SHP77 (cell line): ENCODE results near the gene ALX1.

Source experiments
- DNase-seq, 2 experiments: peaks; one replicate each; lab custom pipeline; 2025; lab: John Stamatoyannopoulos, UW

The ALX1 gene

DNA sequence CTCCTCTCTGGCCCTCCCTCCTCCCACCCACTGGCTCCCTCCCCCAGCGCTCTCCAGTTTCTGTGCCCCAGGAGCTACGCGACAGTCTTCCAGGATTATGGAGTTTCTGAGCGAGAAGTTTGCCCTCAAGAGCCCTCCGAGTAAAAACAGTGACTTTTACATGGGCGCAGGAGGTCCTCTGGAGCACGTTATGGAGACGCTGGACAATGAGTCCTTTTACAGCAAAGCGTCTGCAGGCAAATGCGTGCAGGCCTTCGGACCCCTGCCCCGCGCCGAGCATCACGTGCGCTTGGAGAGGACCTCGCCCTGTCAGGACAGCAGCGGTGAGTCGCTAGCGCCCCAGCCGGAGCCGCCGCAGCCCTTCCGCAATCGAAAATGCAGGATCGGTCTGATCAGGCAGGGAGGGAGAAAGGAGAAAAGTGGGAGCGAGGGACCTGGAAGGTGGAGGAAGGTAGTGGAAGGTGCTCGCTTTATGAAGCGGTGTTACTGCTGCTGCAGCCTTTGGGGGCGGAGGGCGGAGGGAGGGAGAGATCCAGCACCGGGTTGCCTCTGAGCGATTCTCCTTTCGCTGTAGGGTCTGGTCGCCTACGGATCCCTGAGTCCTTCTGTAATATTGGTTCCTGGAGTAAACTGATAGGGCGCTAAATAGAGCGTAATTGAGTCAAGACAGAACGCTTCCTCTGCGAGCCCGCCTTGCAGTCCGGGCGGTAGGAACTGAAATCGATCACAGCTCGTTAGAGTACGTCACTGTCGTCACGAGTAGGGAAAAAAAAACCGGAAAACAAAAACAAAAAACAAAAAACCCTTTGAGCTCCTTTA, at the start of gene ALX1:
Gene ALX1 (plus strand): TSS at position 56 of the 819 bp plus-strand sequence. CDS start 42 bp downstream, at position 98.
- no peak for DNase-seq

DNA sequence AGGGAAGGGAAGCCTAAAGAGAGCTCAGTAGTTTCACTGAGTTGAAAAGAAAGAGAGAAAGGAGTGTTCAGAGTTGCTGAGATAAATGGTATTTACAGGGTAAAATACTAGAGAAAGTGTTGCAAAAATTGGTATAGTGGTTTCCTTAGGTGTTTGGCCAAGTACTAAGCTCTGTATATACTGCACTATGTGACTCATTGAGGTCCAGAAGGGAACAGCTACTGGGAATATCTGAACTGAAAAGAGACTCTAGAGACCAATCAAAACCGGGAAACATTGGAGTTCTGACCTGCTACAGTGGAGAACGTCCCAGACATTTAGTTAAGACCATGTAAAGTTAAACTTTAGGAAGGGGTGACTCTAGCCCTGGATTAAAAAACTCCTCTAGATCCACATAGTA, 42.7 kb upstream of the ALX1 start:
- no peak for DNase-seq

DNA sequence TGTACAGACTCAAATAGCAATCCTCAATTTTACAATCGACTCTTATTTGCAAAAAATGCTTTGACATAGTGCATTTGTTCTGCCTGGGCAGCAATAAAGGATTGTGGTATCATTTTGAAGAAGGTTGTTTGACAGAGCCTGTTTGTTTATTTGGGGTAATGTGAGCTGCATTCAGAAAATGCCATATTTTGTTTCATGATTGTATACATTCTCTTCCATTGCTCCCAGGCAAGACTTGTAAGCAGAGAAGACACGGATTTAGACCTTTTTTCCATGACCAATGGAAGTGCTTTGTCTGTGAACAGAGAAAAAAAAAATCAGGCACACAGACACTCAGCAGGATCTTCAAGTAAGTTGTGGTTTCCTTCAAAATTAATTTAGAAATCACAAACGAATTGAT, 35.5 kb upstream of the ALX1 start:
- no peak for DNase-seq

DNA sequence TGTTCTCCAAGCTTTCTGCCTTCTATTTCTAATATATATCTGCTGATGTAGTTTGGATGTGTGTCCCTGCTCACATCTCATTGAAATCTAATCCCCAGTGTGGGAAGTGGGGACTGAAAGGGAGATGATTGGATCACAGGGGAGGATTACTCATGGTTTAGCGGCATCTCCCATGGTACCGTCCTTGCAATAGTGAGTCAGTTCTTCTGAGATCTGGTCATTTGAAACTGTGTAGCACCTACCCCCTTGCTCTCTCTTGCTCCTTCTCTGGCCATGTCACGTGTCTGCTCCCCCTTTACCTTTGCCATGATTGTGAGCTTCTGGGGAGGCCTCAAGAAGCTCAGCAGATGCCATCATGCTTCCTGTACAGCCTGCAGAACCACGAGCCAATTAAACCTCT, 26.2 kb upstream of the ALX1 start:
- no peak for DNase-seq

DNA sequence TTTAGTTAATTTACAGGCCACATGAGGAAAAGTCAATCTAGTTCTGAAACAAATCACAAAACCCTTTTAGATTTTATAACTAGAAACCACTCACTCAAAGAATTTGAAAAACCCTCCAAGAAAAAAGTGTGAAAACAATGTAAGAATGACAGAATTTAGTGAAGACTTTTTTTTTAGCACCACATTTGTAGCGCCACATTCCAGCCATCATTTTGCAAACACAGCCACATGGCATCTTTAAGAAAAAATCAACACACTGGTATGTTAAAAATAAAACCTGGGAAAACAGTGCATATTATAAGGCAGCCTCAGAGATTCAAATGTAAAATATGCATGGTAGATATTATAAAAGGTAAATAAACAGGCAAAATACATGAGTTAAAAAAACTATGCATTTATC, 22.3 kb upstream of the ALX1 start:
- DNase-seq, result no peak

DNA sequence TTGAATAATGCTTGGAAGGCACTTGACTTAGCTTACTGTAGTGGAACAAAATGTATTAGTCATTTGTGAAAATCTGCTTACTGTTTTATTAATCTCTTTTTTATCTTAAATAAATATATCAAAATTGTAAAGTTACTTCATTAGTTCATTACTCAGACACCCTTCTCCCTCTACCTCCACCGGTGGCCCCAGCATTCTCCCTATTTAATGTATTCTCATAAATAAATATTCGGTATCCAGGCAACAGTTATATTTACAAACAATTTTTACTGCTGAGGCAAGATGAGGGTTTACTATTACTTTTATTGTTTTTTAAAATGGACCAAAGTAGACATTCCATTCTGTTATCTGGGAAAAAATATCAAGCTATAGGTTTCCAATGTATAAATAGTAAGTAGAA, 19.6 kb upstream of the ALX1 start:
- DNase-seq, result no peak

DNA sequence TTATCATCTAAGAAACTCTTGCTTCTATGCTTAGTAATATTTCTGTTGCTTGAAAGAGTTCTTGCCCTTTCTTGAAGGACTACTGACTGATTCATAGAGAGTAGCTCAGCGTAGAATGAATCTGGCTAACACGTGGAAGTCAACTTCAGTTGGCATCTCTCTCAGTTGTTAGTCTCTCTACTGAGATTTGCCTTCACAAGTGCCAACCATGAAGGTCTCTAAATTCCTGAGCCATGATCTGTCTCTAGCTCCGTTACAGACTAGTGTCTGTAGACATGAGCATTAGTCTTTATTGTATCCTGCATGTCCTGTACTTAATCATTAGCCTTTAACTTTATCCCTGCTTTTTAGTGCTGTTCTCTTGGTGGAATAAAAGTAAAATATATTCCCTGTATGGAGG, 19.1 kb upstream of the ALX1 start:
- DNase-seq, result no peak

DNA sequence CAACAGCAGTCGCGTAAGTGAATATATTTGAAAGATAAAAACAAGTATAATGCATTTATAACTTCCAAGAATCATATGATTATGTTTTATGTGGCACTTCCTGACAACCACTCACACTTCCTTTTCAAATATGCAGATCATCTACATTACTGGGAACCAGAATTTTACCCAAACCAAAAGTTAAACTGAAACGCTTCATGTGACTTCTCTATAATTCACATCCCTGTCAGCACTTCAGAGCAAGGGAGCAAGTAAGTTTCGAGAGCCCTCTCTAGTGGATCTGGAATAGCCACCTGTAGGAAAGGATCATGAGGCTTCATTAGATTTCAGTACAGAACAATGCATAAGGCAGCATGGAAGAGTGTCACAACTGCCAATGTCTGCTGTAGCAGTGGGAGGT, 13.7 kb upstream of the ALX1 start:
- no peak for DNase-seq

DNA sequence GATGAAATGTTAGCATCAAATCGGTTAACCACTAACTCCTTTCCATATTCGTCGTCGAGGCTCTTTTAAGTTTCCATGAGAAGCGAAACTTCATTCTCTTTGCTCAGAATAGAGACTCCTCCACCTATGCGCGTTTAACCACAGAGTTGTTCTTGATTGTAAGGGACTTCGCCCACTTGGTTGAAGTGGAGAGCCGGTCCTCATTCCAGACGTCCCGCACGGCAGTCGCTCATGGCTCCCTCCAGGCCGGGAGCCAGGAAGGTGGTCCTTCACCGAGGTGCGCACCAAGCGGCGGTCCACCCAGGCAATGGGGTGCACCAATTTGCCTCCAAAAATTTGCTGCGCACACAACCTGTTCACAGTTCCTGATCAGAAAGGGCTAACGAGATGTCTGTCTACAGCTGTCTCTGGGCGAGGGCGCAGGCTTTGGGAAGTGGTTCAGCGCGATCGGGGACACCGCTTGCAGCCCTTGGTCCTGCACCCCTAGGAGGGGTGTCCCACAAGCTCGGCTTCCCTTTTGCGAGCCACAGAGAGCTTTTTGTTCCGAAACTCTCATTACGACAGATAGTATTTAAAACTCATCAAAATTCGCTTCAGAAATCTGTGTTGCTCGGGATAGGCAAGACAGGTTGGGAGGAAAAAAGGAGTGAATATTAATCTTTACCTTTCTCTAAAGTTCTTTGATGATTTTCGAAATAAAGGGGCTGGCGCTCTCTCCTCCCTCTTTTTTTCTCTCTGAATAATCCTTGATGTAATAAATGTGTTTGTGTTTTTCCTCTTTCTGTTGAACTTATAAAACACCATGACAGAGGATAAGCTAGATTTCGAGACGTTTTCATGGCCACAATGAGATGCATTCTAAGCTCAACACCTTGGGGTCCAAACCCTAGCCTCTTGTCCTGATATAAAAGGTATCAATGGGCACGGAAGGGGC, 6.4 kb upstream of the ALX1 start:
- DNase-seq, result no peak

DNA sequence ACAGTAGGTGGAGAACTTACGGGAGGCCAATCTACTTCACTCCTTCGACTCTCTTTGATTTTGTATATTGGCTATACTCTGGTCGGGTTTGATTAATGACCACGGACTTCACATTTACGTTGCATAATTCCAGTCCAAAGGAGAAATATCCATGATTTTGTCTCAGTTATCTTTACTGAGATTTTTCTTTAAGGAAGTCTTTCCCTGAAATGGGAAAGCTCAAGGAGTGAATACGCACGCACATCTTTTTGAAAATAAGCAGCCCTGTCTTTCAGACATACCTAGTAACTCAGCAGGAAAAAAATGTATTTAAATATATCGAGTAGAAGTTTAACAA, 5.7 kb upstream of the ALX1 start:
- no peak for DNase-seq

DNA sequence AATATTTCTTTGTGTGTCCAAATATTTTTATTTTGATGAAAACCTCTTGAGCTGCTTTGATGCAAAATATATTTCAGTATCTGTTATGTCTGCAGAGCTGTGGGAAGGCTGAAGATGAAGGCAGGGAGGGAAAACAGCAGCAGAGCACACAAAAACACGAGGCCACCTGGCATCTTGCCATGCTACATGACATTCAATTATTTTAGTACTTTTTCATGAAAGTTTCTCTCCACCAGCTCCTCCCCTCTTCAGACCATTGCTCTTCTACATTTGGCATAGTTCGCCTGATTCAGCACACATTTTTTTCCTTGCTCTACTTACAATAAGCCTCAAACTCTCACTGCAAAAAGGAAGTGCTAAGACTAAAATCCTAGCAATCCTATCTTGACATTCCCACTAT, 4.6 kb upstream of the ALX1 start:
- no peak for DNase-seq

DNA sequence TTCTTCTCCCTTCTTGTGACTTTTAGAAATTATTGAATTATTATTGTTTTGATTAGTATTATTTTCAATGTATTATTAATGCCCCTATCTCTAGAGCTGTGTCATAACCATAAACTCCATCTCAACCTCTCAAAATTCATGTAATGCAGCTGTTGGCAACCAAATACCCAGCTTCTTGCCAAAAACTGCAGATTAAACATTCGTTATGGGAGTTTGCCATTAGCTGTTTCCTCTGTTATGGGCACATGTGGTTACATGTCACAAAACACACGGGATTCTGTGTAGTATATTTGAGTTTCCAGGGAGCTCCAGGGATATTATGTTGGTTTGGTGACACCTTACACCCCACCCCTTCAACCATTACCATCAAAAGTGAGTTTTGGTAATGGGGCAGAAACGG, 2.8 kb upstream of the ALX1 start:
- no peak for DNase-seq

DNA sequence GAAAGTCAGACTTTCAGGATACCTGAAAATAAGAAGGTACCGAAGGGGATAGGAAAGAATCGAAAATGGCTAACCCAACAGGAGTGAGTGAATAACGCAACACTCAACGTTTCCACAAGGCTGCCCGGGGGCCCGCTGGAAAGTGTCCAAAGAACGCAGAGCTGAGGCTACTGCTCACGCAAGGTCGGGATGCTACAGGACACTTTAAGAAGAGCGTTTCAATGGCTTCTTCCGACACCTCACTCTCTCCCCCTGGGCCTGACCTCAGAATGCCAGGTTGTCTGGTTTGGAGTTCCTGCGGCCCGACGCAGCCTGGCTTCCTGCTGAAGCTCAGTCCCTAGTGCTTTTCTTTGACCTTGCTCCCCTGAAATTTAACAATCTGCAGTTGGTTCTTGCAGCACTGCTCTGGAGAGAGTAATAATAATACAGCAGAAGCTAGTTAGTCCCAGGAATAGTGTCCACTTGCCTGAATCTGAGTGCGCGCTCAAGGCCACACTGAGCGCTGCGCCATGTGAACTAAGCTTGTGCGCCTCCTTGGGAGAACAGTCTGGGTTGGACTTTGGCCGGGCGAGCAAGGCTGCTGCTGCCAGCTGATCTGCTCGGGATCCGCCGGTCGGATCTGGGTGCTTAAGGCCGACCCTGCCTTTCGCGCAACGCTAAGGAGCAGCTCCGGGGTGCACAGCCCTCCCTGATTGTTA, 2.0 kb upstream of the ALX1 start:
- DNase-seq, result no peak

DNA sequence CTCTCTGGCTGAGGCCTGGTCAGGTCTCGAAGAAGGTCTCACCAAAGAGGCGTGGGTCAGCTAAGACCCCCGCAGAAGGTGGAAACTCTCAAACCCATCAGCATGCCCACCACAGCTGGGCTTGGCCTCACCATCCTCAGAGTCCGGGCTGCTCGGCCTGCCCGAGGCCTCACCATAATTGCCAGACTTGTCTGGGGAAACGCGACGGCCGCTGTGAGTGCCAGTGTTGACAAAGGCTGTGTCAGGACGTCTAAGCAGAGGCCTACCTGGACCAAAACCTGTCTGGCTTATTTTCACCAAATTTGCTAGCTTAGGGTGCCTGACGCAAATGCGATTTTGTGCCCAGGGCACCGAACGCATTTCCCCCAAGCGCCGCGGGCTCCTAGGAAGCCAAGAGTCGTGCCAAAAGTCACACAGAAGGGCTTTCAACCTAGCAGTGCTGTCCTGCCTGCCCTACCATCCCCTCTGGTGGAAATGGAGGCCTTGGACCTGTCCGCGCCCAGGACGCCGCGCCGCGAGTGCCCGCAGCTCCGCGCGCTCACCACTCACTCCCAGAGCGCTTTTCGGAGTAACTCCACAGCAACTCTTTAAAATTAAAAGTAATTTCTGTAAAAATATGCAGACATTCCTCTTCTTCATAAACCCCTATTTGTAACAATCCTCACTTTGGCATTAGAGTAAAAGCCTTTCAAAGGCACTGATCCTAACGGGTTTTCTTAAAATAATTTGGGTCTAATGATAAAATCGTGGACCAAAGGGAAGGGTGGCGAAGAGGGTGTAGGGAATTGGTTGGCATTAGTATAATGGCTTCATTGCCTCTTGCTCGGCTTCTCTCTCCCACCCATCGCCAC, 1.2 kb upstream of the ALX1 start:
- no peak for DNase-seq

DNA sequence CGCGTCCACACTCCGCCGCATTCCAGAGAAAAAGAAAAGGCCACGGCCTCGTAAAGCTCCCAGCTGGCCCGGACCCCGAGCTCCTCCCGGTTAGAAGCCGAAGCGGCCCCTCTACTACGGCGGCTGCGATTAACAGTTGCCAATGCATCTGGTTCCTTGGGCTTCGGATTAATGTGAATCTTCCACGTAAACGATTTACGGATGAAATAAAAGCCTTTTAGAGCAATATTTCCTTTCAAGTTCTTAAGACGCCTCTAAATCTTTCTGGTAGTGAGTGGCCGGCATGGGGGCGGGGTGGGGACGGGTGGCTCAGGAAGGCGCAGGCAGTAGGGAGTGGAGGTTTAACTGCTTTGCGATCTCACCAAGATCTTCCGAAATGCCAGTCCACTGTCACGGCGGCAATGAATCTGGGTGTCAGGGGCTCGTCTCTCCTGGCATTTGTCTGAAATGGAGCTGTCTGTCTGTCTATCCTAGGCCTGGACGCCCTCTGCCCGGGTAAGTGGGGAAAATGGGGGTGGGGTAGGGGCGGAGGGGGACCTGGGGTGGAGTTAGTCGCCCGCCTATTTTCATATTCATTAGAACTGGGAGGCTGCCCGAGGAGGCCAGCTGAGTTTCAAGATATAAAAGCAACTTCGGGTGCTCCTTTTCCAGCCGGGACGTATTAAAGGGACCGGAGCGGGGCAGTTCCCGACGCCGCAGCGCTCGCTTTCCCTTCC, 413 bp upstream of the ALX1 start:
- DNase-seq, result no peak

DNA sequence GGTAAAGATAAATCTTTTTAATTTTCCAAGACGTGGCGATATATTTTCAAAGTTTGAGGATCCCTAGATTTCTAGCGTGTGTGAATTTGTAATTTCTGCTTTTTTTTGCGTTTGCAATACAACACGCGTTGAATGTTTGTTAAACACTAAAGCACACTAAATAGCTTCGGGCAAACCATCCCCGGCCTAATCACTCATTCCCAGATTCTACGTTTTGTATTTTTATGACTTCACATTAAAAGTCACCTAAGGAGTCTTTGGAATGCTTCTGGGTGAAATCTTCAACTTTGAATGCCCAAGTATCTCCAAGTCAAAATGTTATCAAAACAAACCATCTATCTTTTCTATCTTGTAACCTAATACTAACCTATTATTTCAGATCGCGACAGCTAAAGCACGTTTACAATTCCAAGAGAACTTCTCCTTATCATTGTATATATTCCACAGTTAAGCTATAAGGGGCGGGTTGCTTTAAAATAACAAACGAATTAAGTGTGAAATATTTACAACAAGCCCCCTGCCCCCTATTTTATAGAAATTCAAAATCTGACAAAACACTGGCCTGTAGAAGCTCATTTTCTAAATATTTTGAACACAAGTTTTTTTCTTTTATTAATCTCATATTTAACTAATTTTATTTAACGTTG, 1.1 kb downstream of the ALX1 start:
- no peak for DNase-seq

DNA sequence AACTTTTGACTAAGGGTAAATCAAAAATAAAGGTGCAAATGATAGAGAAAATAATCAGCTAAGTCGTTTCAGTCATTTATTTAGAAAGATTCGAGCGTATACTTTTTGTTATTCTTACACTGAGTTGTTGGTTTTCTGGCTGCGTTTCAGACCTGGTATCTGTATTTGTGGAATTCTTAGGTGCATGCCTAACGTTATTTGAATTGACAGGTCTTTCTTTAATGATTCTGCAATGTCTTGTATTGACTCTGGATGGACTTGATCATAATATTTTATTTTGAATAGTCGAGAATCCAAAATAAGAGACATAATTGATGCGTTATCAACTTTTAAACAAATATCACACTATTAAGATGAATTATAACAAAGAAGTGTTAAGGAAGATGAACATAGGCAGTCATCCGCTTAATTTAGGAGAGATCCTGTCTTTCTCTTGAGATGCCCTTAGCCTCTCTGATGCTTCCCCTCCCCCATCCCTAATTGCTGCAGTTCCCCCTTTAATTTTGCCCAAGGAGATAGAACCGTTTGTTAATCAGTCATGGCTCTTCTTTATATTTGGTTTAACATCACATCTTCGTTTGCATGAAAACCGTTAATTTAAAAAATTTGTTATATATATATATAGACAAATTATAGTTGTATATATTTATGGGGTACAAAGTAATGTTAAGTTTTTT, 1.8 kb downstream of the ALX1 start:
- no peak for DNase-seq

DNA sequence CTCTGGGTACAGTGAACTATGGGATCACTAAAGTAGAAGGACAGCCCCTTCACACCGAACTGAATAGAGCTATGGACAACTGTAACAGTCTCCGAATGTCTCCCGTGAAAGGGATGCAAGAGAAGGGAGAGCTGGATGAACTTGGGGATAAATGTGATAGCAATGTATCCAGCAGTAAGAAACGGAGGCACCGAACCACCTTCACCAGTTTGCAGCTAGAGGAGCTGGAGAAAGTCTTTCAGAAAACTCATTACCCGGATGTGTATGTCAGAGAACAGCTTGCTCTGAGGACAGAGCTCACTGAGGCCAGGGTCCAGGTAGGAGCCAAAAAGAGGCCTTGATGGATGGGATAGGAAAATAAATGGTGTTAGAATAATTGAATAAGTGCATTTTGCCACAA, 3.5 kb downstream of the ALX1 start:
- no peak for DNase-seq

DNA sequence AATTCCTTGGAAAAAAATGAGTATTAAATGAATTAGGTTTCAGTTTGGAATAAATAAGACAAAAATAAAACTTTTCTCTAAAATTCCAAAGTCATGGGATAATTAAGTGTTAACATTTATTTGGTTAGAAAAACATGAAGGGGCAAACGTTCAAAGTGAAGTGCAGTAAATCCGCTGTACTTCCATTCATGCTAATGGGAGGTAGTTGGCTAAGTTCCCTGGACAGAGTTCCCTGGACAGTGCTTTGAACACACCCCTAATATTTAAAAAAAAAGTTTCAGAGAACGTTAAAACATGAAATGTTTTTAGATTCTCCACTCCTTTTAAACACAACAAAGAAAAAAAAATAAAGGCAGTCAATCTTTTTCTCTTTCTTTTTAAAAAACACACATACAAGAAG, 16.3 kb downstream of the ALX1 start:
- DNase-seq, result no peak

DNA sequence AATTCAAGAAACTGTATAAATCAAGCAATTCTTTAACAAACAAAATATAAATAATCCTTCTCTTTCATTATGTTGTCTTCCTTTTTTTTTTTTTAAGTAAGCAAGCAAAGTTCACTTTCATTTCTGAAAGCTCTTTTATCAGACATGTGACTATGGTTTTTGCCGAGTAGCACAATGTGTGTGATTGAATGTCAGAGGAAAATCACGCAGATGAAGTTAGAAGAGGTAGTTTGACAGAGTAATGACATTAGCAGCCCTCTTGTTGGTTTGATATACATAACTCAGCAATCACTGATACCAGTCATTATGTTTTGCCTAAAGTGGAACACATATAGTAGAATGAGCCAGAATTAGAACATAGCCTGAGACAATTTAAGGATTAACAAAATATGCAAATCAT, 19.0 kb downstream of the ALX1 start:
- DNase-seq, result no peak
